Naive B cell (primary cell): ENCODE measurements around the gene SLC35G6. TPM values are rescaled to one million over a fixed set of nuclear protein-coding genes. Genes with fewer than 3 reads are reported as not detected.

ENCODE experiments used
- ATAC-seq, 2 donors: fragments of 150-1000 bp; cut with Tn5 transposase; 2 replicates each; pipeline ENCODE4 v1.10.0; 2021; ENCODE audit warnings: low read depth in 2 of 2, mild to moderate bottlenecking in 2 of 2, moderate library complexity in 2 of 2
- DNase-seq: peaks from one replicate; pipeline ENCODE4 v3.0.0; 2022
- H3K27ac Mint-ChIP-seq, 6 donors: one replicate each; pipeline ENCODE4 v1.8.0; 2020 to 2022; ENCODE audit warnings: mild to moderate bottlenecking in 6 of 6, mixed read lengths in 6 of 6, moderate library complexity in 5 of 6, inconsistent platforms in 2 of 6
- H3K27me3 Mint-ChIP-seq, 3 donors: one replicate each; pipeline ENCODE4 v1.8.0; 2021 to 2022; ENCODE audit warnings: mixed read lengths in 3 of 3, mild to moderate bottlenecking in 1 of 3
- H3K36me3 Mint-ChIP-seq, 2 donors: one replicate each; pipeline ENCODE4 v1.8.0; 2020 to 2022; ENCODE audit warnings: mixed read lengths in 2 of 2, inconsistent platforms in 1 of 2, mild to moderate bottlenecking in 1 of 2
- H3K4me1 Mint-ChIP-seq, 3 donors: one replicate each; pipeline ENCODE4 v1.8.0; 2020 to 2022; ENCODE audit warnings: mixed read lengths in 3 of 3, inconsistent platforms in 1 of 3, mild to moderate bottlenecking in 1 of 3, moderate library complexity in 1 of 3
- H3K4me3 Mint-ChIP-seq, 8 donors: one replicate each; pipeline ENCODE4 v1.8.0; 2020 to 2022; ENCODE audit warnings: mild to moderate bottlenecking in 8 of 8, mixed read lengths in 8 of 8, moderate library complexity in 8 of 8, inconsistent platforms in 2 of 8
- H3K9me3 Mint-ChIP-seq, 7 donors: one replicate each; pipeline ENCODE4 v1.8.0; 2020 to 2022; ENCODE audit warnings: mixed read lengths in 7 of 7, mild to moderate bottlenecking in 5 of 7, inconsistent platforms in 2 of 7, moderate library complexity in 1 of 7
- polyA plus RNA-seq, 6 donors: library from polyadenylated mRNA; unstranded; fragments of 300-500 nt; fragmentation: Illumina TruSeq; gene quantifications; one replicate each; pipeline ENCODE4 v1.2.3, GENCODE V29; 2021; ENCODE audit warnings: low read depth in 6 of 6

Gene SLC35G6
- polyA plus RNA-seq, 6 donors from 2014 or later = 0.14 to 0.39 TPM; not detected in 4

DNA sequence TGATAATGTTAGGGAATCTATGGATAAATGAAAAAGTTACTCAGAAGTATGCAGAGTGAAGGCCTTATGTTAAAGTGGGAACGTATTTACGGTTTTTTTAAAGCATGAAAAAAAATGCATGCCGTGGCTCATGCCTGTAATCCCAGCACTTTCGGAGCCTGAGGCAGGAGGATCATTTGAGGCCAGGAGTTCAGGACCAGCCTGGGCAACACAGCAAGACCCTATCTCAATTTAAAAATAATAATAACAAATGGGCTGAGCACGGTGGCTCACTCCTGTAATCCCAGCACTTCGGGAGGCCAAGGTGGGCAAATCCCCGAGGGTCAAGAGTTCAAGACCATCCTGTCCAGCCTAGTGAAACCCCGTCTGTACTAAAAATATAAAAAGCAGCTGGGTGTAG, 8.9 kb downstream of the SLC35G6 start:
- peak overlapping the region in 3 of 6 donors; percentile 14 to 78 (median 51) for H3K27ac Mint-ChIP-seq
- no peaks in the 10 kb centered on the region for H3K36me3 Mint-ChIP-seq
- ATAC-seq = no peak
- H3K9me3 Mint-ChIP-seq = no peaks in the 10 kb centered on the region
- H3K27me3 Mint-ChIP-seq = no peaks in the 10 kb centered on the region
- H3K4me3 Mint-ChIP-seq = no peak overlapping the region
- peaks cover 61 to 81% (median 73%) of the 10 kb centered on the region in 3 donors for H3K4me1 Mint-ChIP-seq
- no peak for DNase-seq

DNA sequence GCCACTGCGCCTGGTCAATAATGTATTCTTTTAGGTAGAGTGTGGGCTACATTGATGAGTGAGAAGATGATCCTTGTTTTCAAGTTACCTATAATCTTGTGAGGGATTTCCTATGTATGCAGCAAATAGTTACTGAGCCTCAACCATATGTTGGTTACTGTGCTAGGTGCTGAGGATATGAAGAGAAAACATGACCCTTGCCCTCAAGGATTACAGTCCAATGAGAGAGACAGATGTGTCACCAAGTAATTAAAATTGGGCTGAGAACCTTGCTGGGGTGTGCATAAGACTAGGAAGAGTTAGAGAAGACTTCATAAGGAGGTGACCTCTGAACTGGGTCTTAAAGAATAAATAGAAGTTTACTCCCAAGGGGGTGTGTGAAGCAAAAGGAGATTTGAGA, 10.3 kb downstream of the SLC35G6 start:
- ATAC-seq = no peak
- H3K4me3 Mint-ChIP-seq = peak overlapping the region in 1 of 8 donors; percentile 27
- DNase-seq = no peak
- no peaks in the 10 kb centered on the region for H3K9me3 Mint-ChIP-seq
- no peaks in the 10 kb centered on the region for H3K27me3 Mint-ChIP-seq
- peaks cover 51 to 74% (median 66%) of the 10 kb centered on the region in 3 donors for H3K4me1 Mint-ChIP-seq
- H3K36me3 Mint-ChIP-seq = peaks cover under 1 to 4% of the 10 kb centered on the region in 2 donors
- peak overlapping the region in 3 of 6 donors; percentile 16 to 84 (median 52) for H3K27ac Mint-ChIP-seq

DNA sequence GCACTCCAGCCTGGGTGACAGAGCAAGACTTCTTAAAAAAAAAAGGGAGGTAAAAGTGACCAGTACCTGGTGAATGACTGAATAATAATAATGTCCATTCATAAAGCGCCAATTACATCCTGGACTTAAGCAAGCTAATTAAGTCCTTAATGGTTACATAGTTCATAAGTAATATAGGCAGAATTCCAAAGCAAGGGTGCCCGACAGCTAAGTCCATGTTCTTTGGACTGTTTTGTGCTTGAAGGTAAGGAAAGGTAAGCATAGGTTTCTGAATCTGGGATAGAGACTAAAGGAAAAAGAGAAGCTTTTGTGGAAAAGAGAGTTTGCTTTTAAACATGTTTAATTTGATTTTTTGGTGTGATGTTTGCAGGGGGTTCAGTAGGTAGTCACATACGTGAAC, 12.7 kb downstream of the SLC35G6 start:
- ATAC-seq (no peak), DNase-seq (no peak)
- no peaks in the 10 kb centered on the region for H3K9me3 Mint-ChIP-seq
- H3K4me1 Mint-ChIP-seq = peaks cover 38 to 56% (median 53%) of the 10 kb centered on the region in 3 donors
- no peaks in the 10 kb centered on the region for H3K27me3 Mint-ChIP-seq
- H3K36me3 Mint-ChIP-seq = peaks cover 9 to 12% of the 10 kb centered on the region in 2 donors
- no peak overlapping the region for H3K4me3 Mint-ChIP-seq
- peak overlapping the region in 1 of 6 donors; percentile 66 for H3K27ac Mint-ChIP-seq

DNA sequence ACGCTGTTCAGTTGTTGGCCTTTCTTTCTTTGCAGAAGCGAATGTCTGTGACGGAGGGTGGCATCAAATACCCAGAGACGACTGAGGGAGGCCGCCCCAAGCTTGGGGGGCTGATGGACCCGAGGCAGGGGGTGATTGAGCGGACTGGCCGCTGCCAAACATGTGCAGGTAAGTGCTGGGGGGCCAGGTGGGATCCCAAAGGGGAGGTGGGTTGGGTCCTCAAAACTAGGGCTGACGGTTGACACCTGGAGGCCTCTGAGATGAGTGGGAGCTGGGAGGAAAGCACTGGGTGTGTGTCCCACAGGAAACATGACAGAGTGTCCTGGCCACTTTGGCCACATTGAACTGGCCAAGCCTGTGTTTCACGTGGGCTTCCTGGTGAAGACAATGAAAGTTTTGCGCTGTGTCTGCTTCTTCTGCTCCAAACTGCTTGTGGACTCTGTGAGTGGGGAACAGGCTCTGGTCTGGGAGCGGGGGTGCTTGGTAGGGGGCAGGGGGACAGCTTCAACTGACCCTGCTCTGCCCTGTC, 14.7 kb downstream of the SLC35G6 start:
- H3K4me3 Mint-ChIP-seq = peak overlapping the region in 1 of 8 donors; percentile 4
- H3K9me3 Mint-ChIP-seq = no peaks in the 10 kb centered on the region
- ATAC-seq = no peak
- peaks cover 27 to 37% (median 33%) of the 10 kb centered on the region in 3 donors for H3K4me1 Mint-ChIP-seq
- peak overlapping the region in 2 of 6 donors; percentile 39 to 56 for H3K27ac Mint-ChIP-seq
- no peak for DNase-seq
- H3K36me3 Mint-ChIP-seq = peaks cover 22 to 24% of the 10 kb centered on the region in 2 donors
- no peaks in the 10 kb centered on the region for H3K27me3 Mint-ChIP-seq

DNA sequence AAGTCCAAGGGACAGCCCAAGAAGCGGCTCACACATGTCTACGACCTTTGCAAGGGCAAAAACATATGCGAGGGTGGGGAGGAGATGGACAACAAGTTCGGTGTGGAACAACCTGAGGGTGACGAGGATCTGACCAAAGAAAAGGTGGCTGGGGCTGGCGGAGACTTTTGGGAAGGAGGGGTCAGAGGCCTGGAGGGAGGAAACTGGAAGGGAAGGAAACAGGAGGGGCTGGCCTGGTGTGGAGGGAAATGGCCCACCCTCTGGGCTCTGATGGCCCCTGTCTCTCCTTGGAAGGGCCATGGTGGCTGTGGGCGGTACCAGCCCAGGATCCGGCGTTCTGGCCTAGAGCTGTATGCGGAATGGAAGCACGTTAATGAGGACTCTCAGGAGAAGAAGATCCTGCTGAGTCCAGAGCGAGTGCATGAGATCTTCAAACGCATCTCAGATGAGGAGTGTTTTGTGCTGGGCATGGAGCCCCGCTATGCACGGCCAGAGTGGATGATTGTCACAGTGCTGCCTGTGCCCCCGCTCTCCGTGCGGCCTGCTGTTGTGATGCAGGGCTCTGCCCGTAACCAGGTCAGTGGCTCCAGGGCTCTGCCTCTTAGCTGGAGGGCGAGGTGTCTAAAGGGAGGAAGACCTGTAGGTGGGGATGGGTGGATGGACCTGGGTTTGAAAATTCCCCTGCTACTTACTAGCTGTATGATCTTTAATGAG, 15.4 kb downstream of the SLC35G6 start:
- DNase-seq (no peak), ATAC-seq (no peak)
- H3K27ac Mint-ChIP-seq = peak overlapping the region in 3 of 6 donors; percentile 26 to 76 (median 39)
- peak overlapping the region in 2 of 8 donors; percentile 4 to 38 for H3K4me3 Mint-ChIP-seq
- no peaks in the 10 kb centered on the region for H3K9me3 Mint-ChIP-seq
- H3K27me3 Mint-ChIP-seq = no peaks in the 10 kb centered on the region
- peaks cover 29 to 31% of the 10 kb centered on the region in 2 donors for H3K36me3 Mint-ChIP-seq
- peaks cover 23 to 30% (median 28%) of the 10 kb centered on the region in 3 donors for H3K4me1 Mint-ChIP-seq

DNA sequence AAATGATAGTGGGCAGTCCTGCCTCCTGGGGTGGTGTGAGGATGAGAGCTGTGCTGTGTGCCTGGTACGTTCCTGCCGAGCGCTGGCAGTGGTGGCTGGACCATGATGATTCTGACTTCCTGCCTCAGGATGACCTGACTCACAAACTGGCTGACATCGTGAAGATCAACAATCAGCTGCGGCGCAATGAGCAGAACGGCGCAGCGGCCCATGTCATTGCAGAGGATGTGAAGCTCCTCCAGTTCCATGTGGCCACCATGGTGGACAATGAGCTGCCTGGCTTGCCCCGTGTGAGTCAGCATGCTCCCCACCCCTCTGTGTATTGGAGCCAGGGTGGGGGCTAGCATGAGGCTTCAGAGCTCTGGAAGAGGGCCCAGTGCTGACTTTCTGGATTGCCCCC, 16.0 kb downstream of the SLC35G6 start:
- Mint-ChIP-seq H3K9me3 (no peaks in the 10 kb centered on the region), H3K4me1 (peaks cover 20 to 26% (median 24%) of the 10 kb centered on the region in 3 donors), H3K36me3 (peaks cover 31 to 32% of the 10 kb centered on the region in 2 donors), H3K27me3 (no peaks in the 10 kb centered on the region), H3K27ac (peak overlapping the region in 1 of 6 donors; percentile 26), H3K4me3 (no peak overlapping the region)
- ATAC-seq (no peak), DNase-seq (no peak)

DNA sequence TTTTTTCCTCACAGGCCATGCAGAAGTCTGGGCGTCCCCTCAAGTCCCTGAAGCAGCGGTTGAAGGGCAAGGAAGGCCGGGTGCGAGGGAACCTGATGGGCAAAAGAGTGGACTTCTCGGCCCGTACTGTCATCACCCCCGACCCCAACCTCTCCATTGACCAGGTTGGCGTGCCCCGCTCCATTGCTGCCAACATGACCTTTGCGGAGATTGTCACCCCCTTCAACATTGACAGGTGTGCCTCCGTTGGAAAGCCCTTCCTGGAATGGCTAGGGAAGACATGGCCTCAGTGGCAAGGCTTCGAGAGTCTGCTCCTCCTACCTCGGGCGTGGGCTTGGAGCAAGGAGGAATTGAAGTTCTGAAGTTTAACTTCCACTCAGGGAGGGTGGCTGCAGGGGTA, 16.4 kb downstream of the SLC35G6 start:
- no peak for DNase-seq
- Mint-ChIP-seq H3K4me1 (peaks cover 19 to 24% (median 22%) of the 10 kb centered on the region in 3 donors), H3K27me3 (no peaks in the 10 kb centered on the region), H3K4me3 (no peak overlapping the region), H3K36me3 (peaks cover 32 to 35% of the 10 kb centered on the region in 2 donors), H3K9me3 (no peaks in the 10 kb centered on the region), H3K27ac (peak overlapping the region in 1 of 6 donors; percentile 70)
- no peak for ATAC-seq

DNA sequence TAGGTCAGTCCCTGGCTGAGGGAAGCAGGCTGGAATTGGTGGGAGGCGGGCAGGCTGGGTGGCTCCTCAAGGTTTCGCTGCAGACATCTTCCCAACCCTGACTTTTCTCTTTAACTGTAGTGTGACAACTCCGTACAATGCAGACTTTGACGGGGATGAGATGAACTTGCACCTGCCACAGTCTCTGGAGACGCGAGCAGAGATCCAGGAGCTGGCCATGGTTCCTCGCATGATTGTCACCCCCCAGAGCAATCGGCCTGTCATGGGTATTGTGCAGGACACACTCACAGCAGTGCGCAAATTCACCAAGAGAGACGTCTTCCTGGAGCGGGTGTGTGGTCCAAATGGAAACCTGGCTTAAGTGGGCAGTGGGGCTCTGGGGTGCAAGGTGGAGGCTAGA, 17.9 kb downstream of the SLC35G6 start:
- ATAC-seq = no peak
- H3K36me3 Mint-ChIP-seq = peaks cover 36 to 49% of the 10 kb centered on the region in 2 donors
- no peak overlapping the region for H3K4me3 Mint-ChIP-seq
- H3K27ac Mint-ChIP-seq = peak overlapping the region in 3 of 6 donors; percentile 30 to 79 (median 62)
- H3K4me1 Mint-ChIP-seq = peaks cover 4 to 16% (median 8%) of the 10 kb centered on the region in 3 donors
- no peaks in the 10 kb centered on the region for H3K27me3 Mint-ChIP-seq
- H3K9me3 Mint-ChIP-seq = no peaks in the 10 kb centered on the region
- DNase-seq = no peak

DNA sequence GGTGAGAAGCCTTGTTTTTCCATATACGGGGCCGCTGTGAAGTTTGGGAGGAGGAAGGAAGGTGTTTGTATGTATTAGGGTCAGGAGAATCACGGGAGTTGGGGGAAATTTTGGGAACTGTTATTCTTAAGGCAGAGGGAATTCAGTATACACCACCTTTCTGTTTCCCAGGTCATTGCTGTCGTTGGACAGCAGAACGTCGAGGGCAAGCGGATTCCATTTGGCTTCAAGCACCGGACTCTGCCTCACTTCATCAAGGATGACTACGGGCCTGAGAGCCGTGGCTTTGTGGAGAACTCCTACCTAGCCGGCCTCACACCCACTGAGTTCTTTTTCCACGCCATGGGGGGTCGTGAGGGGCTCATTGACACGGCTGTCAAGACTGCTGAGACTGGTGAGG, 20.5 kb downstream of the SLC35G6 start:
- Mint-ChIP-seq H3K4me3 (no peak overlapping the region), H3K4me1 (peaks cover 0 to 9% (median 4%) of the 10 kb centered on the region in 3 donors), H3K27ac (peak overlapping the region in 2 of 6 donors; percentile 58 to 62), H3K9me3 (no peaks in the 10 kb centered on the region), H3K36me3 (peaks cover 31 to 47% of the 10 kb centered on the region in 2 donors), H3K27me3 (no peaks in the 10 kb centered on the region)
- ATAC-seq (no peak), DNase-seq (no peak)

DNA sequence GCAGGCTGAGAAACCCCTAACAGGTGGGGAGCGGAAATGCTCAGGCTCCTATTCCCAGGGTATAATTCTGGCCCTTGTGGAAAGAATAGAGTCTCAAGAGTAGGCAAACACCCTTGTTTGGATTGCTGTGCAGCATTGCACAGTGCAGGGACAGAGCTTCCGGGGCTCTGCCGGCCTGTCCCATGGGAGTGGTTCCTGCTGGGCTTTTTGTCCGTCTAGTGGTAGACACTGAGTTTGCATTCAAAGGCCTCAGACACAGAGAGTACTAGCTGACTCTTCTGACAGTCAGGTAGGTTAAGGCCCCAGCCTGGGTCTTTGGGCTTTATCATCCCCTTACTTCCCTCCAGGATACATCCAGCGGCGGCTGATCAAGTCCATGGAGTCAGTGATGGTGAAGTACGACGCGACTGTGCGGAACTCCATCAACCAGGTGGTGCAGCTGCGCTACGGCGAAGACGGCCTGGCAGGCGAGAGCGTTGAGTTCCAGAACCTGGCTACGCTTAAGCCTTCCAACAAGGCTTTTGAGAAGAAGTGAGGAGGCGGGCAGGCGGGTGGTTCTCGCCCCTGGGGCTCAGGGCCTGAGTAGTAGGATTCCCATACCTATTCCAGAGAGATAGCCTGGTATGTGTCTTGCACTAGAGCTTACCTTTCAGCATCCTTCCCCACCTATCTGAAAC, 21.1 kb downstream of the SLC35G6 start:
- Mint-ChIP-seq H3K4me3 (peak overlapping the region in 1 of 8 donors; percentile 29), H3K9me3 (no peaks in the 10 kb centered on the region), H3K4me1 (peaks cover 0 to 6% (median 4%) of the 10 kb centered on the region in 3 donors), H3K36me3 (peaks cover 25 to 42% of the 10 kb centered on the region in 2 donors), H3K27ac (peak overlapping the region in 2 of 6 donors; percentile 70 to 82), H3K27me3 (no peaks in the 10 kb centered on the region)
- DNase-seq = no peak
- ATAC-seq = no peak

DNA sequence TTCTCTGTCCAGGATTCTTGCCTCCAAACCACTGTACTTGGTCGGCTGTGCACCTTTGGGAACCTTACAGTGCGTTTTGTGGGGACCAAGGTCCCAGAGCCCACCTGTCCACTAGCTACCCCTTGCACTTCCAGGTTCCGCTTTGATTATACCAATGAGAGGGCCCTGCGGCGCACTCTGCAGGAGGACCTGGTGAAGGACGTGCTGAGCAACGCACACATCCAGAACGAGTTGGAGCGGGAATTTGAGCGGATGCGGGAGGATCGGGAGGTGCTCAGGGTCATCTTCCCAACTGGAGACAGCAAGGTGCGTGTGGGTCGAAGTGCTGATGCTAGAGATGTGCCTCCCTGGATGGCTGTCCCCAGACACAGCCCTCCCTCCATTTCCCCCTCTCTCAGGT, 21.7 kb downstream of the SLC35G6 start:
- peak overlapping the region in 1 of 6 donors; percentile 50 for H3K27ac Mint-ChIP-seq
- peaks cover 25 to 40% of the 10 kb centered on the region in 2 donors for H3K36me3 Mint-ChIP-seq

DNA sequence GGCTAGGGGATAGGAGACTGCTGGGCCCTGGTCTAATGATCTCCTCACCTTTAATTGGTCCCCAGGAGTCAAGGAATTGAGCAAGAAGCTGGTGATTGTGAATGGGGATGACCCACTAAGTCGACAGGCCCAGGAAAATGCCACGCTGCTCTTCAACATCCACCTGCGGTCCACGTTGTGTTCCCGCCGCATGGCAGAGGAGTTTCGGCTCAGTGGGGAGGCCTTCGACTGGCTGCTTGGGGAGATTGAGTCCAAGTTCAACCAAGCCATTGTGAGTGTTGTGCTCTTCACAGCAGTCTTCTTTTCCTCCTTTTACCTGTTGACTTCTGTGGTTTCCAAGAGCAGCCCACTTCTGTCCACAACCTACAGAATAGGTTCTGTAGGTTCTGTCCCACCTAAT, 22.3 kb downstream of the SLC35G6 start:
- Mint-ChIP-seq H3K36me3 (peaks cover 25 to 40% of the 10 kb centered on the region in 2 donors), H3K27me3 (no peaks in the 10 kb centered on the region), H3K9me3 (no peaks in the 10 kb centered on the region), H3K27ac (peak overlapping the region in 2 of 6 donors; percentile 50 to 52), H3K4me1 (peaks cover 0 to 6% (median 4%) of the 10 kb centered on the region in 3 donors), H3K4me3 (no peak overlapping the region)
- DNase-seq (no peak), ATAC-seq (no peak)

More for the DNA sequence above, 21.7 kb downstream of the SLC35G6 start:
- Mint-ChIP-seq H3K4me1 (peaks cover 0 to 6% (median 4%) of the 10 kb centered on the region in 3 donors), H3K9me3 (no peaks in the 10 kb centered on the region), H3K27me3 (no peaks in the 10 kb centered on the region), H3K4me3 (no peak overlapping the region)
- DNase-seq (no peak), ATAC-seq (no peak)

DNA sequence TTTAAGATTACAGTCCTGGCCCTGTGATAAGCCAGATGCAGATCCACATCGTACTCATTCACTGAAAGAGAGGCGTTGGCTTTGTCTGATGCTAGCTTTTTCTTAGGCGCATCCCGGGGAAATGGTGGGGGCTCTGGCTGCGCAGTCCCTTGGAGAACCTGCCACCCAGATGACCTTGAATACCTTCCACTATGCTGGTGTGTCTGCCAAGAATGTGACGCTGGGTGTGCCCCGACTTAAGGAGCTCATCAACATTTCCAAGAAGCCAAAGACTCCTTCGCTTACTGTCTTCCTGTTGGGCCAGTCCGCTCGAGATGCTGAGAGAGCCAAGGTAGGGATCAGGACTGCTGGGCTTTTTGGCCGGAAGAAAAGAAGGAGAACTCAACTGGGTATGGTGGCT, 26.9 kb downstream of the SLC35G6 start:
- H3K9me3 Mint-ChIP-seq = no peaks in the 10 kb centered on the region
- no peaks in the 10 kb centered on the region for H3K27me3 Mint-ChIP-seq
- H3K36me3 Mint-ChIP-seq = peaks cover 17 to 32% of the 10 kb centered on the region in 2 donors

More for the DNA sequence above, 26.9 kb downstream of the SLC35G6 start:
- DNase-seq (no peak), ATAC-seq (no peak)
- Mint-ChIP-seq H3K27ac (no peak overlapping the region), H3K4me1 (peaks cover 0 to 6% (median 0%) of the 10 kb centered on the region in 3 donors), H3K4me3 (no peak overlapping the region)
